Measurements from ENCODE around the gene CDH23. TPM values are rescaled to one million over a fixed set of nuclear protein-coding genes. Genes with fewer than 3 reads are reported as not detected.

The CDH23 gene
- total RNA-seq, 1 experiment from 2014 or later: 0.37 TPM

DNA sequence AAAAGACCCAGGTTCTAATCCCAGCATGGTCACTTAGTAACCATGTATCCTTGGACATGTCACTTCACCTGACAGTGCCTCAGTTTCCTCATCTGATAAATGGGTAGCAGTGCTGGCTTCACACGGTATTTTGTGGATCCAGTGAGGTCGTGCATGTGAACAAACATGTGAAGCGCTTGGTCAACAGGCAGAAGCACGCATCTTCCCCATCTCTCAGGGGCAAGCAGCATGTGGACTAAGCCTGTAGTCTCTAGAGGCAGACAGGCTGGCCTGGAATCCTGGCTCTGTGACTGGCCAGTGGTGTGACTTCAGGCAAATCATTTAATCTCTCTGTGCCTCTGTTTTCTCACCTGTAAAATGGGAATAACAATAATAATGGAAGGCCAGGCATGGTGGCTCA lies 207.0 kb downstream of the CDH23 start:
- DNase-seq (ENCODE audit: low spot score): no peak

DNA sequence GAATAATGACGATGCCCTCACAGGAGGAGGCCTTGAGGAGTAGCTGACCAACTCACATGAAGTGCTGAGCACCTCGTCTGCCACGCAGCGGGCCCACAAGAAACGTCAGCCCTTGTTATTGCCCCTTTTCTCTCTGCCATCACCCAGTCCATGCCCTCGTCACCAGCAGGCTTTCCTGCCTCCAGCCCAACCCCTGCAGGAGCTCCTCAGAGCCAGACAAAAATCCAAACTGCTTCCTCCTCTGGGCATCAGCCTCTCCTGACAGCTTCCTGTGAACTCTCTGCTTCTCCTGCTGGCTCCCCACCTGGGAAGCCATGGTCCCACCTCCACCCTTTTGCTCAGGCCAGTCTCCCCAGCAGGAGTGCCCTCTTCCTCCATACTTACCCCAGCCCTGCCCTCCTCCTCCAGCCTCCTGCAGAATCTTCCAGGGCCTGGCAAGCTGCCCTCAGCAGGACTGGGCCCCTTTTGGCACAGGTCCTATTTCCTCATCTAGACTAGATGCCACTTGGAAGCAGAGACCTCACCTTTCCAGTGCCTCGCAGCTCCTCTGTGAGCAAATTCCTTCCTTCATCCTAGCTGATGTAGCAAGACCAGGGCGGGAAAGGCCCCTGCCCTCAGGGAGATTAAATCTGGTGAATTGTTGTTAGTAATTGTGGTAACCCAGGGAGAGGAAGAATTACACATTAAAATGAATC lies 207.8 kb downstream of the CDH23 start:
- peak; percentile 18 for DNase-seq (ENCODE audit: low spot score)

DNA sequence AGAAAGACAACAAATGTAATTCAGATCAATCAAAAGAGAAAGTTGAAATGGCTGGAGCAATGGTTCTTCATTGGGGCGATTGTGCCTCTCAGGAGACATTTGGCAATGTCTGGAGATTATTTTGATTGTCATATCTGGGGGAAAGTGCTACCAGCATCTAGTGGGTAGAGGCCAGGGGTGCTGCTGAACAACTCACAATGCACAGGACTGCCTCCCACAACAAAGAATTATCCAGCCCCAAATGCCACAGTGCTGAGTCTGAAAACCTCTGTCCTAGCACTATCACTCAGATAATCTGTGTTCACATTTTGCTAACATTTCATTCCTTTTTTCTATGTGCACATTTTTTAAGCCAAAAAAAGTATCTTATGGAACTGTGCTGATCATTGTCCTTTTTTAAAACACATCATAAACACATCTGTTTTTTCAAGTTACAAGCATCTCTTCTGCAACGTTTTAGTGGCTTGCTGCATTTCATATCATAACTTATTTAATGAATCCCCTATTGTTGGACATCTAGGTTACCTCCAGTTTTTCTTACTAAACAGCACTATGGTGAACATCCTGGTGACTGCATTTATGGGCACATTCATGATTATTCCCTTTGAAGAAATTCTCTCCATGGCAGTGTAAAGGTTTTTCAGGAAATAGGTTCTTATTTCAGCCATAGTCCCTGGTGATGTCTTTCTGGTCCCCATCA lies 208.7 kb downstream of the CDH23 start:
- no peak for DNase-seq (ENCODE audit: low spot score)

DNA sequence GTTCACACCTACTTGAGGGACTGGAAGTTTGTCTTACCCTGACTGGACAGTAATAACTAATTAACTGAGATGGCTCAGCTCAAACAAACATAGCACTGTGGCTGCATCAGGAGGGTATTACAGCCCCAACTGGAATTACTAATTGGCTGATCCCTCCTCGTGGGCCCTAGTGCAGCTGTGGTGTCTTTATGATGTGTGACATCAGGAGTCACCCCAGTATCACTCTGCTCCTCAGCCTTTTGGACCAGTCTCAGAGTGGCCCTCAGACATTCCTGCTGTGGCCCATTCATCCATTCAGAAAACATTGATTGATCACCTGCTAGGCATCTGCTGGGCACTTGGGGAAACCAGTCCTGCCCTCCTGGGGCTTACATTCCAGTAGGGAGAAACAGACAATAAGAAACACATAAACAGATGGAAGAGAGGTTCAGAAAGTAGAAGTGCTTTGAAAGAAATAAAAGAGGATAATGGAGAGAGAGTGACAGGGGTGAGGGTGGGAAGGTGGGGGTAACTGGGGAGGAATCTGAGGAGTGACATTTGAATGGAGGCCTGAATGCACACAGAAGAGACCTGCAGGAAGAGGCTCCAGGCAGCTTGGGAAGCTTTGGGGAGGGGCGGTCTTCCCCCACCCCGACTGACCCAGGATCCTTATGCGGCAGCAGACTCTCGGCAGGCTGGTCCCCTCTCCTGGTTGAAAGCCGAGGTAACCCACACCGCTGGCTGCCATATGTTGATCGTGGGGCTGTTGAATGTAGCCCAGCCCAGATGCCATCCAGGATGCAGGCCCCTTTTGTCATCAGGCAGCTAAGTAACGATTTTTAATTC lies 209.7 kb downstream of the CDH23 start:
- DNase-seq (ENCODE audit: low spot score): no peak

DNA sequence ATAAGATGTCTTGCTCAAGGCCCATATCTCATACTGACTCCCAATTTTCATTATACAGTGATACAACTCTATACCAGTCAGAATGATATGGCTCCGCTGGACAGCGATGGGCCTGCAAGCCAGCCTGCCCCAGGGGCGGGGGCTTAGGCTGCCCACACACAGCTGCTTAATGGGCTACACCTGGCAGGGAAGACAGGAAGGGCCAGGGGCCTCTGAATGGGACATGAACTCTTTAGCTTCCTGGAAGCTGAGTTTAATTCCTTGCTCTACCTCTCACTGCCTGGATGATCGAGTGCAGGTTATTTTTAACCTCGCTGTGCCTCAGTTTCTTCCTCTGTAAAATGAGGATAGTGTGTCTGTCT lies 210.3 kb downstream of the CDH23 start:
- no peak for DNase-seq (ENCODE audit: low spot score)

DNA sequence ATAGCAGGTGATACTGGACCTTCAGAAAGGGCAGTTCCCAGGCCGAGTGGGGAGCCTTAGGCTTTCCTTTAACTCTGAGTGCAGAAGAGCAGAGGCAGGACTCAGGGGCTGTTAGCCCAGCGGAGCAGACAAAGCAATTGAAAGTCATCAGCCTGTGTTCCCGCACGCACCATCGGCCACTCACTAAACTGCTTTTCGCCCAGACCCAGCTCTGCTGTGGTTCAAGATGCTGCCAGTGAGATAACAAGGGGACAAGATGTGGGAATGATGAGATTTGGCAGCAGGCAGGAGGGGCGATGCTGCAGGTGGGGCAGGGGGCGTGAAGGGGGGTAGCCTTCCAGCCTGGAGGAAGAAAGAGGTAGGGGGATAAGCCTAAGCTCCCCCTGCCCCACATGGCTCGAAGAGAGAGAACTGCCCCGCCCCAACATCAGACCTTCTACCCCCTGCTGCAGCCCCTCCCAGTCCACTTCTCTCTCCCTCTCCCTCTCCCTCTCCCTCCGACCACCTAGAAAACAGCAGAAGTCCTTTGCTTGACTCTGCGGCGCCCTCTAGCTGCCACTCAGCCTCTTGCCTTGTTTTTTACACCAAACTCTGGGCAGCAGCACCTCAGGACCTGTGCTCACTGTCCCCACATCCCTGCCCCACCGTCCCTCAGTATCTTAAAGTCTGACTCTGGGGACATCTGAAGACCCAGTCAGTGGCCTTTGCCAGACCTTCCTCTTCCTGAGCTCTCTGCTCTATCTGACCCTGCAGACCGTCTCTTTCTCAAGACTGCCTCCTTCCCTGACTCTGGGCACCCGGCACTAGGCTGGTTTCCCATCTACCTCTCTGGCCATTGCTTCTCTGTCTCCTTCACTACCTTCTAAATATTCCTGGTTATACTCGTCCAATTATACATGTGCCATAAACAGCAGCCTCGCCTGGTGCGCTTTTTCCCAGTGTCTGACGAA lies 212.4 kb downstream of the CDH23 start:
- peak; percentile 58 for DNase-seq (ENCODE audit: low spot score)

DNA sequence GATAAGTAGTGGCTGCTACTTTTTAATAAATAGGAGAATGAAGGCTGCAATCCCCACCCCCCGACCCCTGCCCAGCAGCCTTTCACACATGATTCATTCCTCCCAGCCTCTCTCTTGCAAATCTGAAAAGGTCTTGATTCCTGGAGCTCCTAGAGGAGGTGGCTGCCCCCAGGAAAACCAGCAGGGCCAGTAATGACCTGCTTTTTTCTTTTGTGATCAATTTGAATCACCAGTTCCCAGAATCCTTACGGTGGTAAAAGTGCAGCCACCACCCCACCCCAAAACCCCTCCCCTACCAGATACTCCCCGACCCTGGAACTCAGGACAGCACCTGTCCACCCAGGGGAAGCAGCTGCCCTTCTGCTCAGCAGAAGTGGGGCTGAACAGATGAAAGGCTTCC lies 213.9 kb downstream of the CDH23 start:
- DNase-seq (ENCODE audit: low spot score): no peak

DNA sequence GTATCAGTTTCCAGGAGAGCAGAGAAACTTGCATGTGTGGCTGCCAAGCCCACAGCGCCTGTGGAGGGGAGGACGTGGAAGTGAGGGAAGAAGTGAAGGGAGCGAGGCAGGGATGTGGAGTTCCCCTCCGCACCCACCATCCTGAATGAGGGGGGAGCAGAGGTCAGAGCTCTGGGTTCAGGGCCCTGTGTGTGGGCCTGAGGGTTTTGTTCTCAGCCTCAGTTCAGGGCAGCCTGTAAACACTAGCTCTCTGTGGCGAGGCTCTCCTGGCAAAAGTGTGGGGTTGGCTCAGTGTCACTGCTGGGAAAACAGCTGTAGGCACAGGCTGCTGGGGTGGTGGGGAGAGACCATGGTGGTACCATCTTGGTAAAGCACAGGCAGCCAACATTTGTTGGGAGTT lies 214.4 kb downstream of the CDH23 start:
- no peak for DNase-seq (ENCODE audit: low spot score)

DNA sequence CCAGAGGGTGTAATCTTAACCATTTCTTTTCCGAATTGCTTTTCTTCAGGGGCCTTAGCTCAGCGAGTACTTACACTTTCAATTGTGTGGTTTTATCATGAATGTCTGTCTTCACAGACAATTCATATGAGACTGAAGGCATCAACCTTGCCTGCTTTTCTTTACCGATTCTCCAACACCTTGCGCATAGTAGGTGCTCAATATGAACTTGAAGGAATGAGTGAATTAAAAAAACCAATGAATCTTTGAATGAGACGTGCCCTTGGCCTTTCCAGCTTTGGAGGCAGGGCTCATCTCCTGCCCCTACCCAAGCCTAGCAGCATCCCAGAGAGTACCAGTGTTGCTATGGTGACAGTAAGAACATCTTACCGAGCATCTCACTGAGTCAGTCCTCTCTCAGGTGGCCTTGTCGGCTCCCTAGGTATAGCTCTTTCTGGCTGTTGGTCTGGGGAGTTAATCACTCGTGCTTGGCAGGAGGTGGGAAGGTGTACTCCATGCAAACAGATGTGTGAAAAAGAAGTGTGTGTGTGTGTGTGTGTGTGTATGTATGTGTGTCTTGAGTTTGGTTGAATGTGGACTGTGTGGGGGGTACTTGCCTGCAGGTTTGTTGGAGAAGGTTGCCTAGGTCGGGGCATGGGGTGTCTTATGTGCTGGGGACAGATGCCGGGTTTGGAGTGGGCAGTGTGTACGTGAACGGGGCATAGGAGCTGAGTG lies 215.1 kb downstream of the CDH23 start:
- DNase-seq (ENCODE audit: low spot score): no peak

DNA sequence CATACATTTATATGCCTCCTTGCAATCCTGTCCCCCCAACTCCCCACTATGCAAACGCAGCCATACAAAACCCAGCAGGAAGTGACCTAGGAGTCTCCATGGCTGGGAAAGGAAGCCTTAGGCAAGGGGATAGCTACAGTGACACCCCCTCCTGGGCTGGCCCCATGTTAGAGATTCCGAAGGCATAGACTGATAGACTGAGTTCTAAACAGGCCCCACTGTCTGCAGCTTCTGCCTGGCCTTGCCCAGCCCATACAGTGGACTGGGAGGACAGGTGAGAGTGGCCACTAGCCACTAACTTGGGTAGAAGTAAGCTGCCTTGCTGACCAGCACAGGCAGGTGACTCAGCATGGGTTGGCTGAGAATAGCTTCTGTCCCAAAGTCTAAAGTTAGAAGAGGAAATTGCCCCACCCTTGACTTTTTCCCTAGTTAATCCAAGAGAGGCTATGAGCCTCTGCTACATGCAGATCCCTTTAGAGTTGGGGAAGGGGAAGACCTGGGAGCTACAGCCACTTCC lies 216.6 kb downstream of the CDH23 start:
- peak; percentile 31 for DNase-seq (ENCODE audit: low spot score)

DNA sequence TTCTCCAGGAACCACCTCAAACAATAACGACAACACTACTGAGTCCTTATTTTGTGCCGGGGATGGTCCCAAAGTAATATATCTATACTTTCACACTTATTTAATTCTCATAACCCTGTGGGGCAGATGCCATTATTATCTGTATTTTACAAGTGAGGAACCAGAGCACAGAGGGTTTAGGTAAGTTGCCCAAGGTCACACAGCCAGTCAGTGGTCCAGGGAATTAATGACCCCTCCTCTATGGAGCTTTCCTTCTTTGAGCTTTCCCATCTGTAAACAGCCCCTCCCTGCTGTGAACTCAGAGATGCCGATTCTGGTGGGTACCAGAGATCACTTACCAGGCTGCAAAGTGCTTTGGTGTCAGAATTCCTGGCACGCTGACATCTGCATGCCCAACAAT lies 217.2 kb downstream of the CDH23 start:
- no peak for DNase-seq (ENCODE audit: low spot score)

DNA sequence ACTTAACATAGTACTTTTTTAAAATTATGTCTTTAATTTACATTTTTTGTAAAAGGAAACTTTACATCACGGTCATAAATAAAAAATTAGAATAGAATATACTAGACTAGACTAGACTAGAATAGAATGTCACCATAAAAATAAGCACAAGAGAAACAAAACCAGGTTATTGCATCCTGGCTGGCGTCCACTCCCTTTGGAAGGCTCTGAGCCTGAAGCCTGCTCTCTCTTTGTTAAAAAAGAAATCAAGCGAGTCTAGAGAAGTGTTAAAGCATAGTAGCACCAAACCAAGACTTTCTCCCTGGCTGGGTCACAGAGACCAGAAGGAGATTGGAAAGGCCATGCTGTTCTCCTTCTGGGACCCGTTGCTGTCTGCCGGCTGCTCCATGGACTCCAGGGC lies 218.2 kb downstream of the CDH23 start:
- no peak for DNase-seq (ENCODE audit: low spot score)

DNA sequence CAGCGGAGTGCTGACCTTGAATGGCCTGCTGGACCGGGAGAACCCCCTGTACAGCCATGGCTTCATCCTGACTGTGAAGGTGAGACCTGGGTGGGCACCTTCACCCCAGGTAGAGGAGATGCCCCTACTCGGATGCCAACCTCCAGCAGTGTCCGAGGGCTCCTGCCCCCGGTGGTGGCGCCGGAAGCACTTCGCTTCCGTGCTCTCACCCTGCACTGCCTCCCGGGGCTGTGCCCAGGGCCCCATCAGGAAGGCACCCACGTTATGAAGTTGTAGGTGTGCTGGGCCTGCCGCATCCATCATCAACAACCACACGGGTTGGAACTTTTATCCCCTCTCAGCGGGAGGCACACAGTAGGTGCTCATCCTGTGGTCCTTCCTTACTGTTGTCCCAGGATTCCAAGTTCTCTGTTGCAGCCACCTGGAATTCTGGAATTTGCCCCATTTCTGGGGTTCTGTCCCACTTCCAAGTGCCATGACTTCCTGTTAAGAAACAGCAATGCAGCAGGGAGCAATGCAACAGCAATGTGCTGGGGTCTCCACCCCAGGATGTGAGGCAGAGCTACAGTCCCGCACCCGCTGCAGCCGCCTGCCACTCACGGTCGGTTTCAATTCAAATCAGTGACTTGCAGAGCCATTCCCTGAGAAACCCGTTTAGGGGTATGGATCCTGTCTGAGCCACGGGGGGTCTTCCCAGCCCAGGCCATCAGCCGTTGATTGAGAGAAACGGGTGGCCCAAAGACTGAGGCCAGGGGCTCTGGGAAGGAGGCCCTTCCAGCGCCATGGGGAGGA lies 219.0 kb downstream of the CDH23 start:
- DNase-seq (ENCODE audit: low spot score): no peak

DNA sequence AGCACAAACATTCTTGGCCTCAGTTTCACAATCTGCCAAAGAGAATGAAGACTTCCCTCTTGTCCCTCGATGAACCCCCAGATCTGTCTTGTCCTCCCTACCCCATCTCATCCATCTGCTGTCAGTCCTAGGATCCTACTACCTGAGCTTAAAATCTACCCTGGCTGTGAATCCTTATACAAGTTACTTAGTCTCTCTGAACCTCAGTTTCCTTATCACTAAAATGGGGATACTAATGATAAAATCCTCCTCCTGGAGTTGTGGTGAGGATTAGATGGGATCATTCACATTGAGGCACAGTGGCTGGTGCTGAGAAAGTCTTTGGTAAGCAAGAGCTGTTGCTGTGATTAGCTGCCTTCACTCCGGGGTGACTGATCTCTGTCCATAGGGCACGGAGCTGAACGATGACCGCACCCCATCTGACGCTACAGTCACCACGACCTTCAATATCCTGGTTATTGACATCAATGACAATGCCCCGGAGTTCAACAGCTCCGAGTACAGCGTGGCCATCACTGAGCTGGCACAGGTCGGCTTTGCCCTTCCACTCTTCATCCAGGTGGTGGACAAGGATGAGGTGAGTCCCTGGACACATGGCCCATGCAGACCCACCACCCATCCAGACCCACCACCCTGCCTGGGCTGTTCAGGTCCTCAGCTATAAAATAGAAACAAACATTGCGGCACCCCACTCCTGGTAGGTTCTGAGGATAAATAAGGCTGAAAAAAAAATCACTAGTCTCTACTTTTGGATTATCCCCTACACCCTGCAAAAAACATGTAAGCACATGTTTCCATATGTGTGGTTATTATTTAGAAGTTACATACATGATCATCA lies 220.3 kb downstream of the CDH23 start:
- DNase-seq (ENCODE audit: low spot score): no peak

DNA sequence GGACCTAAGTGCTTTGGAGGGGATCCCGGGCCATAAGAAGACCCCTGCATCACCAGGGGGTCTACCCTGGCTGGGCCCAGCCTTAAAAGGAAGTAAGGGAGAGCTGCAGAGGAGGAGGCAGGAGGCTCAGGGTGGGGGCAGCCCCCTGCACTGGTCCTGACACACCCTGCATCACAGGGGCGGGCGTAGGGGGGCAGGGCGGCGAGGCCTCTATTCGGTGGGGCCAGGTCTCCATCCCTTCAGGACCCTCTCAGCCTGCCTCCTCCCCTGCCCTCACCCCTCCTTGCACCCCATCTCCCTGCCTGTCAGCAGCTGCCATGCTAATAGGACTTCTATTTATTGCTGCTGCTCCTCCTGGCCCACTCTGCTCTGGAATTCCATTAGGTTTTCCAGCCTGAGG lies 221.5 kb downstream of the CDH23 start:
- DNase-seq (ENCODE audit: low spot score): no peak

DNA sequence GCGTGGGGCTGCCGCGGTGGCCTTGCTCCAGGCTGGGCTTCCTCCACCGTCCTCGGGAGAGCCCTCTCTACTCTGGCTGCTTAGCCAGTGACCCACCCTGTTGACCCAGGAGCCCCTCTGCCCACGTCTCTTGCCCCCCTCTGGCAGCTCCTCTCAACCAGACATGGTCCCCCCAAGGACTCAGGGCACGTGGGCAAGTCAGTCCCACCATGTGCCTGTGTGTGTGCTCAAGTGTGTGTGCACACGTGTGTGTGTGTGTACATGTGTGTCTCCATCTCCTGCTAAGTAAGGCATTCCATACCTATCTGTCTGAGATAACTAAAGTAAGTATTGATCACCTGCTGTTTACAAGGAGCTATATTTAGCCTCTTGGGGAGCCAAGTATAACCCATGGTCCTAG lies 221.9 kb downstream of the CDH23 start:
- no peak for DNase-seq (ENCODE audit: low spot score)

DNA sequence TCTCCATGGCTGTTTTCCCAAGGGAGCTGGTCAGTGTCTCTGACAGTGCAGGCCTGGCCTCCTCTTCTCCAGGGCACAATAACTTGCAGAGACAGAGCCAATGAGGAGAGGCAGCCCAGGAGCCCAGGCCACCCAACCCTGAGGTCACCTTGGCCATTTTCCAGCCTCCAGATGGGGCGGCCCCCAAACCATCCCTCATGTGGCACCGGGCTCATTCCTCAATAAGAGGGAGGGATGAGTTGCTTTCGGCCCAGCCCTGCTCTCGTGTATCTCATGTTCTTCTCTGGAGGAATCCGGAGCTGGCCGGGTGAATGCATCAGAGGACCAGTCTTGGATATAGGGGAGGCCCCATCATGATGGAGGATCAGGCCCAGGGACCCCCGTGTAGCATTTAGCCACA lies 223.9 kb downstream of the CDH23 start:
- DNase-seq (ENCODE audit: low spot score): no peak

DNA sequence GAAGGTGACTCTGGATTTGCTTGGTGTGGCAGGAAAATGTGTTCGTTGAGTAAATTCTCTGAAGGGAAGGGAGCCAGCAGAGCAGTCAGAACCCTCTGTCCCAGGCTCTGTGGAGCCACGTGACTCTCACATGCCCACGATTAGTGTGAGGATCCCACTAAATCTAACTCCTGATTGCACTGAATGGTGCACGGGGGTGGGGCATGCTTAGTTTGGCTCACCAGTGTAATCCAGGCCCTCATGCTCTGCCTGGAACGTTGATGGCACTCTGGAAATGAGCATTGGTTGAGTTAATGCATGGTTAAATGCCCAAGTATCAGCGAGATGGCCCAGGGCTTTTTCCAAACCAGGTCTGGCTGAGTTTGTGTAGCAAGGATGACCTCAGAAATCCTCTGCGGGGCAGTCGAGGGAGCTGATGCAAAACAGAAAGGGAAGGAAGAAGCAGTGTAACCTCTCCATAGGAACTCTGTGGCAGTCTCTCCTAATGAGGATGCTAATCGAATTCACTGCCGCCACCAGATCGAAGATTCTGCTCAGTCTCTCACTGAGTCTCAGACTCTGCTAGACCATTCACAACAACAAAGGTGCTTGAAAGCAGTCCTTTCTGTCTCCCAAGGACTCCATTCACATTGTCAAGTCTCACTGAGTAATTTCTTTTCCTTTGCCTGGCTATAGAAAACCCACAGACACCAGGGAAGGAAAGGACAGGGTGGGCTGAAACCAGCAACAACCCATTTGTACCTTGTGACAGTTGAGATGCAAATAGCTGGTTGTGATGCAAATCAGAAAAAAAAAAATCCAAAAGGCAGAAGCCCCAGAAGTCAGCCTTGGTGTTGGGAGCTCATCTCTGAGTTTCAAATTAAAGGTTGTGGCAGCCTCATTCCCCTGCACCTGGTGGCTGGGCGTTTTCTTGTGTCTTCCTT lies 224.8 kb downstream of the CDH23 start:
- DNase-seq (ENCODE audit: low spot score): no peak

Measured in H4 (cell line).